IMR-90 (cell line): ENCODE results near the gene PDCD2L. TPM values are rescaled to one million over a fixed set of nuclear protein-coding genes. Genes with fewer than 3 reads are reported as not detected.

Source experiments
- ATAC-seq: fragments of 200-7000 bp; cut with Tn5 transposase; 2 replicates; pipeline ENCODE4 v1.9.1; 2020; ENCODE audit warnings: low read depth, mild to moderate bottlenecking, moderate library complexity
- BruUV-seq: library from RNA; stranded (reverse); fragments of 400-500 nt; replicated peaks from 2 replicates; lab custom pipeline; 2021; lab: Mats Ljungman, UMichigan
- CTCF ChIA-PET: fragments of 300-600 bp; formaldehyde crosslinking; extraction: SDS; loops from one replicate; lab custom pipeline; 2021; ENCODE audit warnings: antibody characterized with exemption; lab: Yijun Ruan, JAX
- POLR2A ChIA-PET: fragments of 300-600 bp; sonication (Branson Sonifier 250); formaldehyde crosslinking; loops from one replicate; lab custom pipeline; 2022; ENCODE audit warnings: antibody characterized with exemption; ENCODE audit not compliant: unreplicated experiment; lab: Charles Lee
- DNase-seq: peaks from one replicate; pipeline ENCODE4 v3.0.0; 2013
- H2AFZ ChIP-seq: replicated peaks from 2 replicates; pipeline ENCODE3; 2013; ENCODE audit warnings: low read length, mild to moderate bottlenecking; ENCODE audit not compliant: poor library complexity
- H2AK5ac ChIP-seq: 2 replicates; pipeline ENCODE4 v1.6.1; 2013; ENCODE audit warnings: low read depth, low read length, inconsistent platforms
- H2AK9ac ChIP-seq: replicated peaks from 2 replicates; pipeline ENCODE3; 2013; ENCODE audit warnings: mild to moderate bottlenecking, low read depth, low read length, moderate library complexity; ENCODE audit not compliant: poor library complexity
- H2BK120ac ChIP-seq: 2 replicates; pipeline ENCODE4 v1.6.1; 2013; ENCODE audit warnings: low read depth, low read length, inconsistent platforms
- H2BK15ac ChIP-seq: 3 replicates; pipeline ENCODE4 v1.6.1; 2013; ENCODE audit warnings: low read depth, low read length, inconsistent platforms
- H2BK20ac ChIP-seq: 2 replicates; pipeline ENCODE4 v1.6.1; 2013; ENCODE audit warnings: low read depth, mild to moderate bottlenecking, inconsistent platforms, low read length, moderate library complexity
- H2BK5ac ChIP-seq: 2 replicates; pipeline ENCODE4 v1.6.1; 2013; ENCODE audit warnings: mild to moderate bottlenecking, low read depth, low read length, inconsistent platforms; ENCODE audit not compliant: poor library complexity, severe bottlenecking
- H3K14ac ChIP-seq: replicated peaks from 2 replicates; pipeline ENCODE4 v1.6.1; 2013; ENCODE audit warnings: low read depth, low read length, inconsistent platforms
- H3K18ac ChIP-seq: 2 replicates; pipeline ENCODE4 v1.6.1; 2013; ENCODE audit warnings: low read depth, low read length, control low read depth
- H3K23ac ChIP-seq: 2 replicates; pipeline ENCODE4 v1.6.1; 2013; ENCODE audit warnings: low read depth, low read length, inconsistent platforms
- H3K27ac ChIP-seq: 2 replicates; pipeline ENCODE4 v1.5.1; 2013; ENCODE audit warnings: mild to moderate bottlenecking, control low read depth, low read length; ENCODE audit not compliant: insufficient read depth
- H3K27me3 ChIP-seq: 2 replicates; pipeline ENCODE4 v1.6.1; 2013; ENCODE audit warnings: low read length; ENCODE audit not compliant: control insufficient read depth, insufficient read depth
- H3K36me3 ChIP-seq: 2 replicates; pipeline ENCODE4 v1.6.1; 2013; ENCODE audit warnings: low read length, mixed read lengths; ENCODE audit not compliant: control insufficient read depth, insufficient read depth
- H3K4ac ChIP-seq: 2 replicates; pipeline ENCODE4 v1.6.1; 2013; ENCODE audit warnings: low read depth, low read length, inconsistent platforms
- H3K4me1 ChIP-seq: 2 replicates; pipeline ENCODE4 v1.6.1; 2013; ENCODE audit warnings: low read length, mixed read lengths; ENCODE audit not compliant: control insufficient read depth, insufficient read depth
- H3K4me2 ChIP-seq: 2 replicates; pipeline ENCODE4 v1.6.1; 2013; ENCODE audit warnings: low read depth, mild to moderate bottlenecking, control low read depth, low read length, moderate library complexity
- H3K4me3 ChIP-seq: 2 replicates; pipeline ENCODE4 v1.5.1; 2013; ENCODE audit warnings: low read depth, mild to moderate bottlenecking, control low read depth, low read length, moderate library complexity; ENCODE audit not compliant: insufficient read depth
- H3K56ac ChIP-seq: 2 replicates; pipeline ENCODE4 v1.6.1; 2013; ENCODE audit warnings: low read length, inconsistent platforms; ENCODE audit not compliant: insufficient read depth; ENCODE audit errors: extremely low read depth
- H3K79me1 ChIP-seq, 2 experiments: 2 replicates each; pipeline ENCODE4 v1.6.1; 2013; ENCODE audit warnings: low read length in 2 of 2, inconsistent platforms in 1 of 2, low read depth in 1 of 2
- H3K9ac ChIP-seq: 2 replicates; pipeline ENCODE4 v1.6.1; 2013; ENCODE audit warnings: low read depth, low read length, control low read depth
- H3K9me1 ChIP-seq: 2 replicates; pipeline ENCODE4 v1.6.1; 2013; ENCODE audit warnings: low read length, inconsistent platforms; ENCODE audit not compliant: insufficient read depth
- H3K9me3 ChIP-seq: 2 replicates; pipeline ENCODE4 v1.6.1; 2013; ENCODE audit warnings: low read length; ENCODE audit not compliant: control insufficient read depth, insufficient read depth
- H4K20me1 ChIP-seq: 2 replicates; pipeline ENCODE4 v1.6.1; 2013; ENCODE audit warnings: low read length, inconsistent platforms; ENCODE audit not compliant: insufficient read depth
- H4K5ac ChIP-seq: 2 replicates; pipeline ENCODE4 v1.6.1; 2013; ENCODE audit warnings: mild to moderate bottlenecking, low read depth, low read length, control low read depth
- H4K8ac ChIP-seq, 2 experiments: 2 replicates each; pipeline ENCODE4 v1.6.1; 2013; ENCODE audit warnings: low read depth in 2 of 2, low read length in 2 of 2, control low read depth in 1 of 2, inconsistent platforms in 1 of 2
- H4K91ac ChIP-seq: 2 replicates; pipeline ENCODE4 v1.6.1; 2013; ENCODE audit warnings: low read depth, low read length, inconsistent platforms; ENCODE audit not compliant: insufficient read depth
- CEBPB ChIP-seq: IDR thresholded peaks from 2 replicates; pipeline ENCODE4 v1.6.1; 2012; ENCODE audit warnings: low read depth, low read length, improper control_type of control experiment
- CHD1 ChIP-seq: IDR thresholded peaks from 2 replicates; pipeline ENCODE4 v1.6.1; 2012; ENCODE audit warnings: low read depth, low read length, improper control_type of control experiment
- CTCF ChIP-seq: conservative IDR thresholded peaks from 2 replicates; pipeline ENCODE4 v1.5.1; 2012; ENCODE audit warnings: mild to moderate bottlenecking, low read depth, low read length, improper control_type of control experiment
- MXI1 ChIP-seq: IDR thresholded peaks from 2 replicates; pipeline ENCODE4 v1.6.1; 2012; ENCODE audit warnings: low read depth, mild to moderate bottlenecking, low read length, moderate library complexity, borderline replicate concordance
- WGBS, 2 experiments: methylation state at CpG; one replicate each; pipeline versions ENCODE4 v1.1.5 to v1.1.7; 2013; ENCODE audit warnings: missing lambda C conversion rate in 2 of 2; ENCODE audit not compliant: insufficient read length in 1 of 2; ENCODE audit errors: extremely low coverage in 2 of 2; 5-methylcytosine and 5-hydroxymethylcytosine counted together
- dilution Hi-C: fragments of 300-500 bp; cut with HindIII; formaldehyde crosslinking; loops from one replicate; pipeline ENCODE4 v1.14.3; 2018; ENCODE audit warnings: low sequenced_read_pairs; ENCODE audit not compliant: unreplicated experiment
- in situ Hi-C: fragments of 300-500 bp; cut with MboI; formaldehyde crosslinking; loops from 3 replicates; pipeline ENCODE4 v1.14.3; 2019; ENCODE audit warnings: low sequenced_read_pairs, inconsistent platforms, mixed read lengths
- intact Hi-C: fragments of 100-400 bp; cut with micrococcal nuclease; formaldehyde crosslinking; loops from 2 replicates; pipeline ENCODE4 v1.10.0; 2022
- polyA plus RNA-seq, 3 experiments: library from polyadenylated mRNA; depleted of rRNA; stranded (reverse); fragments of >200 nt; gene quantifications; 2 replicates each; pipeline ENCODE4 v1.2.3, GENCODE V29; 2012; ENCODE audit warnings: low replicate concordance in 1 of 3
- total RNA-seq: library from RNA; depleted of rRNA; stranded (reverse); fragments of >200 nt; gene quantifications from 2 replicates; pipeline ENCODE4 v1.2.3, GENCODE V29; 2012

PDCD2L gene
- total and polyA plus RNA-seq, 2 of the 4 experiments (the other 2 are of a cell fraction) = 10.6 to 13.0 TPM

- H3K56ac ChIP-seq = peak overlapping the region; percentile 56; the same call in 1 of the 2 replicates
- no peaks in the 10 kb centered on the region for H3K27me3 ChIP-seq
- H3K14ac ChIP-seq = peak overlapping the region; percentile 61; the same call in 1 of the 2 replicates
- ChIA-PET POLR2A (no interaction called here), CTCF (no interaction called here)
- H3K79me1 ChIP-seq = peaks cover 20 to 44% of the 10 kb centered on the region in 2 experiments
- in situ Hi-C loops (no loop called here), dilution Hi-C loops (no loop called here), intact Hi-C loops (no loop called here)
- H3K4me3 ChIP-seq = peak overlapping the region; percentile 99
- H2BK15ac ChIP-seq = peak overlapping the region; percentile 47; the same call in 2 of the 3 replicates
- no CpG with 5 or more reads among the region's 11 CpGs for WGBS, 2 experiments
- peak overlapping the region; percentile 50; the same call in 1 of the 2 replicates for H3K23ac ChIP-seq
- H2BK5ac ChIP-seq = peak overlapping the region; percentile 40
- H3K9ac ChIP-seq = peak overlapping the region; percentile 66
- BruUV-seq = no TSS peak
- peak overlapping the region; percentile 13; the same call in 1 of the 2 replicates for H2BK120ac ChIP-seq
- H4K5ac ChIP-seq = peak overlapping the region; percentile 65; the same call in 1 of the 2 replicates
- TF ChIP-seq MXI1 = no peak
- TF ChIP-seq CTCF = no peak
- TF ChIP-seq CEBPB = no peak
- TF ChIP-seq CHD1 = no peak
- peak overlapping the region; percentile 80 to 96 for H4K8ac ChIP-seq
- peak overlapping the region; percentile 77 for H3K4me2 ChIP-seq
- peak overlapping the region; percentile 16; the same call in 1 of the 2 replicates for H3K18ac ChIP-seq
- H2AK5ac ChIP-seq = peak overlapping the region; percentile 88
- peak overlapping the region; percentile 74 for H4K91ac ChIP-seq
- DNase-seq = no peak
- ATAC-seq = no peak
- H3K4ac ChIP-seq = peak overlapping the region; percentile 65
- H2AFZ ChIP-seq = peak overlapping the region; percentile 95
- H3K4me1 ChIP-seq = peaks cover 21% of the 10 kb centered on the region
- peaks cover 29% of the 10 kb centered on the region for H3K9me1 ChIP-seq
- peak overlapping the region; percentile 77 for H2AK9ac ChIP-seq
- peaks cover 28% of the 10 kb centered on the region for H4K20me1 ChIP-seq
- H2BK20ac ChIP-seq = no peak overlapping the region
- peak overlapping the region; percentile 39; the same call in 1 of the 2 replicates for H3K27ac ChIP-seq
- peaks cover 24% of the 10 kb centered on the region for H3K36me3 ChIP-seq
- H3K9me3 ChIP-seq = no peaks in the 10 kb centered on the region
Measured at GRCh38 chr19:34364462-34364829, 39.8 kb upstream of the PDCD2L start.
